Neuron (in vitro differentiated cells): Measurements from ENCODE around the gene MTHFD1L.

Source experiments
- H2AFZ ChIP-seq: one replicate; pipeline ENCODE4 v1.6.1; 2013; ENCODE audit warnings: low read depth, mild to moderate bottlenecking, inconsistent platforms, low read length, moderate library complexity
- H3K27me3 ChIP-seq: one replicate; pipeline ENCODE4 v1.6.1; 2013; ENCODE audit warnings: low read length; ENCODE audit not compliant: insufficient read depth
- H3K36me3 ChIP-seq: one replicate; pipeline ENCODE4 v1.6.1; 2013; ENCODE audit warnings: low read length; ENCODE audit not compliant: insufficient read depth
- H3K4me1 ChIP-seq: one replicate; pipeline ENCODE4 v1.6.1; 2013; ENCODE audit warnings: low read length; ENCODE audit not compliant: insufficient read depth
- H3K4me3 ChIP-seq: 2 replicates; pipeline ENCODE4 v1.5.1; 2013; ENCODE audit warnings: mild to moderate bottlenecking, low read length, moderate library complexity
- H3K9me3 ChIP-seq: one replicate; pipeline ENCODE4 v1.6.1; 2013; ENCODE audit warnings: low read length

Gene MTHFD1L

DNA sequence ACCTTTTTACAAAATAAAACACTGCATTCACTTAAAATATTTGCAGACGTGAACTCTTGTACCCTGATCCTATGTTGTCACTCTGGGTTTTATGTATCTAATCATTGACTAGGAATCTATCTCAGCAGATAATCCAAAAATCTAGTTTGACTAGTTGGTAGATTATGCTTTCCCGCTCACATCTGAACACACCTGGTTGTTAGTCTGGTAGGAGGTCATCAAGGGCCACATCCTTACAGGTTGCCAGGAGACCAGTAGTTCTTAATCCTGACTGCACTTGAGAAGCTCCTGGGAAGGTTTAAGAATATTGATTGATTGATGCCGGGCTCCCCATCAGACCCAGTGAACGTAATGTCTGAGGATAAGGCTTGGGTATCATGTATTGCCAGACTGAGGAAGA, 104.4 kb downstream of the MTHFD1L start:
- Histone ChIP-seq H3K4me1 (no peaks in the 10 kb centered on the region), H3K9me3 (no peaks in the 10 kb centered on the region), H3K27me3 (no peaks in the 10 kb centered on the region), H2AFZ (no peak overlapping the region), H3K36me3 (peaks cover 21% of the 10 kb centered on the region), H3K4me3 (no peak overlapping the region)

- H3K4me3 ChIP-seq: no peak overlapping the region
- H3K27me3 ChIP-seq: no peaks in the 10 kb centered on the region
- H3K36me3 ChIP-seq: peaks cover 20% of the 10 kb centered on the region
- H2AFZ ChIP-seq: no peak overlapping the region
- H3K4me1 ChIP-seq: no peaks in the 10 kb centered on the region
- H3K9me3 ChIP-seq: peaks cover 2% of the 10 kb centered on the region
Measured at GRCh38 chr6:150971219-150971618, 105.7 kb downstream of the MTHFD1L start.

DNA sequence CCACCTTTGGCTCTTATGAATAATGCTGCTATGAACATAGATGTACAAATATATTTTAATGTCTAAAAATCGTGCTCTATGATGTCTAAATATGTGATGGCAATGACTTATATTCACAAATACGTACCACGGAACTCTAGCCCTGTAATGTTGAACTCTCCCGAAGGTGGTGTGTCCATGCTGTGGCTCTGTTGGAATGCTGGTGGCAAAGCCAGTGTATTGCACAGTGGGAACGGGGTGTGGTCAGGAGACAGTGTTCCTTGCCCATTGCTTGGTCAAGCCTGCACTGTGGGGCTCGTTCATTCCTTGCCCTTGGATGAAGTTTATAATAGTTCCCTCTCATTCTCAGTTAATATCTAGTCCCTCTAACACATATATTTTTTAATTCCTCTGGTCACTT, 109.6 kb downstream of the MTHFD1L start:
- peaks cover 2% of the 10 kb centered on the region for H3K9me3 ChIP-seq
- peaks cover 16% of the 10 kb centered on the region for H3K36me3 ChIP-seq
- no peak overlapping the region for H3K4me3 ChIP-seq
- H3K27me3 ChIP-seq: no peaks in the 10 kb centered on the region
- no peak overlapping the region for H2AFZ ChIP-seq
- no peaks in the 10 kb centered on the region for H3K4me1 ChIP-seq

DNA sequence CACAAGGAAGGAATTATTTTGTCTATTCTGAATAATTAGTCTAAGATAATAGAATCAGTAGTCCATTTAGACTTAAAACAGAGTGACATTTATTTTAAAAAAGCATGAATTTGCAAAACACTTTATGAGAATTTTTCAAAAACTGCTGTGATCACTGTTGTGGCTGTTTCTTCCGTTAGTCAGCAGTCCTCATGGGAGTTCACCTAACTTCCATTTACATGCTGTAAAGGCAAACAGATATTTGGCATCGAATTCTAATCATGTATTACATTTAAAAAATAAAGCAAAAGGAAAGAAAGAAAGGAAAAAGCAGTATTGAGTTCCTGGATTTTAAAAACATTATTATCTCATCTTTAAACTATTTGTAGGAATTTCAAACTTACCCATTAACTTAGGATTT, 111.8 kb downstream of the MTHFD1L start:
- Histone ChIP-seq H3K36me3 (peaks cover 12% of the 10 kb centered on the region), H3K9me3 (peaks cover 2% of the 10 kb centered on the region), H3K4me3 (no peak overlapping the region), H3K4me1 (no peaks in the 10 kb centered on the region), H2AFZ (no peak overlapping the region), H3K27me3 (no peaks in the 10 kb centered on the region)

- Histone ChIP-seq H3K4me3 (no peak overlapping the region), H3K27me3 (no peaks in the 10 kb centered on the region), H2AFZ (no peak overlapping the region), H3K9me3 (peaks cover 2% of the 10 kb centered on the region), H3K4me1 (no peaks in the 10 kb centered on the region), H3K36me3 (peaks cover 3% of the 10 kb centered on the region)
Measured at GRCh38 chr6:150978624-150979023, 113.1 kb downstream of the MTHFD1L start.

DNA sequence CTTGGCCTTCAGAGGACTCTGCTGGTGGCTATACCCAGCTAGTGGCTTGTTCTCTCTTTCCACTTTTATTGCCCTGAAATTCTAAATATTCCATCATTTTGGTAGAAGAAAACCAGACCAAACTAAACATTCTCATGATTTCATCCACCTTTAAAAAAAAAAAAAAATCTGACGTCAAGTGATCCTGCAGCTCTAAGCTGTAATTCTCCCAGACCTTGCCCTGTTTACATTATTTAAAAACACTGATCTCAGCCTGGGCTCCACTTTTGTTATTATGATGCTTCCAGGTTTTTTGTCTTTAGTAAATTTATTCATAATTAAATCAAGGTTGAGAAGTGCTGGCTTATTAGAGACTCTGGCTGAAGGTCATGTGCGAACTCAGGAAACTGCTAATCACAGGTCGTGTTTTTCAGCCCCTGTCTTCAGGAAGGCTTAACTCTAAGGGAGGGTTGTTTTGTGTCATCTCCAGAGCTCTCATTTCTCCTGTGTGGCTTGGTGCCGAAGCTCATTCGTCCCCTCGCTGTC, 114.4 kb downstream of the MTHFD1L start:
- no peak overlapping the region for H2AFZ ChIP-seq
- H3K9me3 ChIP-seq: peaks cover 2% of the 10 kb centered on the region
- H3K36me3 ChIP-seq: peaks cover 4% of the 10 kb centered on the region
- H3K4me3 ChIP-seq: no peak overlapping the region
- no peaks in the 10 kb centered on the region for H3K27me3 ChIP-seq
- no peaks in the 10 kb centered on the region for H3K4me1 ChIP-seq

DNA sequence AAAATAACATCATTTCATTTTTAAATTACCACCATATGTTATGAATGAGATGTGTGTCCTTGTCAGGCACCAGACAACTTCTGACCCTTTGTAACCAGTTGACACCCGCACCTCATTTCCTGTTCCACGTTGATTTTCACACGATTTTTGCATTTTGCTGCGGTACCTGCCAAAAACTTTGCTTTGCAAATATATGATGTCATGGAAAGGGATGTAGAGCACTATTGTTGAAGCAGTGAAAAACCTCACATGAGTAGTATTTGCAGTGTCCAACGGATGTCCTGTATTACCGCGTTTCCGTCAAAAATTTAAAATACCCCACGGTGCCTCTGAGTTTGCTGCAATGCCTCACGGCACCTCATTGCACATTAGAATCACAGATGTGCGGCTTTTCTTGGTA, 115.6 kb downstream of the MTHFD1L start:
- Histone ChIP-seq H3K36me3 (peaks cover 4% of the 10 kb centered on the region), H2AFZ (no peak overlapping the region), H3K4me3 (no peak overlapping the region), H3K27me3 (no peaks in the 10 kb centered on the region), H3K9me3 (no peaks in the 10 kb centered on the region), H3K4me1 (no peaks in the 10 kb centered on the region)

- Histone ChIP-seq H3K4me3 (no peak overlapping the region), H3K4me1 (no peaks in the 10 kb centered on the region), H3K9me3 (no peaks in the 10 kb centered on the region), H3K36me3 (peaks cover 4% of the 10 kb centered on the region), H3K27me3 (no peaks in the 10 kb centered on the region), H2AFZ (no peak overlapping the region)
Measured at GRCh38 chr6:150981669-150982068, 116.2 kb downstream of the MTHFD1L start.

GRCh38 chr6:150987371-150987828, 121.9 kb downstream of the MTHFD1L start:
- Histone ChIP-seq H3K27me3 (no peaks in the 10 kb centered on the region), H3K4me1 (no peaks in the 10 kb centered on the region), H3K36me3 (peaks cover 4% of the 10 kb centered on the region), H3K9me3 (peaks cover 2% of the 10 kb centered on the region), H3K4me3 (no peak overlapping the region), H2AFZ (no peak overlapping the region)

DNA sequence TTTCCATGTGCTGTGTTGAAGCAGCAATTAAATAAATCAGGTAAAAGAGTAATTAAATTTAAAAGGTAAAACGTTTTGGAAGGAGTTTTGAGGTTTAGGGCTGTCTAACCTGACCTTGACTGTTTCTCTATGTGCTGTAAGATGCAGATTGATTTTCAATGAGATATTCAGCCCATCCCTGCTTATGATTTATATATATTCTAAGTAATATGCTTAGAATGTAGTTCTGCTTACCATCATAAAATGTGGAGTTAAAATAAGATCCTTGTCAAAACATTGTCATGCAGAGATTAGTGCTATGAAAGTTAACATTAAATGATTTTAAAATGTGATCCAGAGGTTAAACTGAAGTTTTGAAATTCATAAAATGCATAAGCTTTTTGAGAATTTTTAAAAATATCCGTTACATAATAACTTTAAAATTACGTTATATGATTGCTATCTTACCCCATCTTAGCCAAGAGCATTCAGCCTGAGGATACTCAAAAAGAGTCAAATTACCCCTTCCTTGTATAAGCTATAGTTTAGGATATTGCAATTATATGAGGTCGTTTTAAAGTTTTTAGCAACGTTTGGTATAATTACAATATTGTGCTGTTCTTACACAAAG, 122.5 kb downstream of the MTHFD1L start:
- Histone ChIP-seq H3K4me1 (no peaks in the 10 kb centered on the region), H3K4me3 (no peak overlapping the region), H3K27me3 (no peaks in the 10 kb centered on the region), H3K36me3 (peaks cover 4% of the 10 kb centered on the region), H2AFZ (no peak overlapping the region), H3K9me3 (peaks cover 2% of the 10 kb centered on the region)

DNA sequence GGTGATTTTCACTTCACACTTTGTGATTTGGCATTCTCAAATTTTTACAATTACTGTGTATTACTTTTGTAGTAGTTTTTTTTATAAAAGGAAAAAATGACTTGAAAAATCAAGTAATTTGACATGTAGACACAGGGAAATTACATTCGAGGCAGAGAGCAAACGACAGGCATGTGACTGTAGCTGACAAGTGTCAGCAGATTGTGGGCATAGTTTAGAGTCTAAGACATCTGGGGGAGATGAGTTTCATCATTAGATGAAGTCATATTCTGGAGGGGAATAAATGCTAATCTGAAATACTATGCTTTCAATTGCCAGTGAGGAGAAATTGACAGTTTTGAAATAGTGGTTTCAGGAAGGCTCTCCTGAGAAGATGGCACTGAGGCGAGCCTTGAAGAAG, 126.0 kb downstream of the MTHFD1L start:
- Histone ChIP-seq H3K9me3 (peaks cover 5% of the 10 kb centered on the region), H3K4me1 (no peaks in the 10 kb centered on the region), H2AFZ (no peak overlapping the region), H3K27me3 (no peaks in the 10 kb centered on the region), H3K36me3 (peaks cover 6% of the 10 kb centered on the region), H3K4me3 (no peak overlapping the region)

DNA sequence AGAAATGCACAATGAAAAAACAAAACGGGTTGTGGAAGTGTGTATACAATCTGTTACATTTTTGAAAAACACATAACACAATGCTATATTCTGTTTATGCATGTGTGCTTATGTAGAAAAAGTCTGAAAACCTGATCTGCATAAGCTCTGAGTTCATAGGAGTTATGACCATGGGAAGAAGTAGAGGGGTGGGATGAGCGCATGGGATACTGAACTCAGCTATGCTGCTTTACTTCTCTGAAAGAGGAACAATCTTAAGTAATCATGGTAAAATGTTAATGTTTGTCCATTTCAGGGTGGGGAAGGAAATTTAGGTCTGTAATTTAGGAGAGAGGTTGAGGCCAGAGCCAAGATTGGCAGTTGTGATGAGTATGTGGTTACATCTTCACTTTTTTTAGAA, 126.8 kb downstream of the MTHFD1L start:
- Histone ChIP-seq H3K9me3 (peaks cover 5% of the 10 kb centered on the region), H2AFZ (no peak overlapping the region), H3K4me3 (no peak overlapping the region), H3K27me3 (no peaks in the 10 kb centered on the region), H3K36me3 (peaks cover 6% of the 10 kb centered on the region), H3K4me1 (no peaks in the 10 kb centered on the region)

DNA sequence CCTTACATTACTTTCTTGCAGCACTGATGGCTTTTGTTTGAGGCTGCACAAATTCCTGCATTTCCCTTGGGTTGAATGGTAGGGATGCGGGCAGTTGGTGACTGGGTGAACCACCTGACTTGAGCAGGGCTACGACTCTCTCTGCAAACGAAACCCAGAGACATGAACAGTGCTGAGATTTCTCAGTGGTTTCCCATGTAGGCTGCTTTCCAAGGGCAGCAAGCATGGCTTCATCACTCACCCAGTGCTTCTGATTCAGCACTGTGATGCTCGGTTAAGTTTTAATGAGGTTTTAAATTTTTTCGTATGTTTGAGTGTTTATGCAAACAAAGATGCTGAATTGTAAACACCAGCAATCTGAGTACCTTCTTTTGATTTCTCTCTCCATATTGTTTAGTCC, 127.2 kb downstream of the MTHFD1L start:
- H3K4me1 ChIP-seq: no peaks in the 10 kb centered on the region
- peaks cover 6% of the 10 kb centered on the region for H3K36me3 ChIP-seq
- no peak overlapping the region for H3K4me3 ChIP-seq
- no peak overlapping the region for H2AFZ ChIP-seq
- no peaks in the 10 kb centered on the region for H3K27me3 ChIP-seq
- peaks cover 5% of the 10 kb centered on the region for H3K9me3 ChIP-seq

DNA sequence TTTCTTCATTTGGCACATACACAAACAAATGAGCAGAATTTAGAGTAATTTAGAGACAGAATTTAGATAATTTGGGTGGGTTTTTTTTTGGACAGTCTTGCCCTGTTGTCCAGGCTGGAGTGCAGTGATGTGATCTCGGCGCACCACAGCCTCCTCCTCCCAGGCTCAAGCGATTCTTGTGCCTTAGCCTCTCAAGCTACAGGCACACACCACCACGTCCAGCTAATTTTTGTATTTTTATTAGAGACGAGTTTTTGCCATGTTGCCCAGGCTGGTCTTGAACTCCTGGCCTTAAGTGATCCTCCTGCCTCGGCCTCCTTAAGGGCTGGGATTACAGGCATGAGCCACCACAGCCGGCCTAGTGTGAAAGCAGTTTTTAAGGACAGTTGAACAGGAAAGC, 127.8 kb downstream of the MTHFD1L start:
- peaks cover 6% of the 10 kb centered on the region for H3K36me3 ChIP-seq
- no peak overlapping the region for H2AFZ ChIP-seq
- no peaks in the 10 kb centered on the region for H3K27me3 ChIP-seq
- no peak overlapping the region for H3K4me3 ChIP-seq
- peaks cover 5% of the 10 kb centered on the region for H3K9me3 ChIP-seq
- no peaks in the 10 kb centered on the region for H3K4me1 ChIP-seq
